GM19239 (cell line): Measurements from ENCODE around the gene TPD52L1.

Experiments
- DNase-seq: peaks from one replicate; pipeline ENCODE4 v3.0.0; 2011; ENCODE audit warnings: low spot score; ENCODE audit not compliant: insufficient read length
- FAIRE-seq: peaks from 2 replicates; lab custom pipeline; 2011; peaks lifted over from hg19 to GRCh38; lab: Jason Lieb, UNC

Gene TPD52L1

GRCh38 chr6:125203395-125203794, 49.8 kb downstream of the TPD52L1 start:
- DNase-seq (no peak), FAIRE-seq (no peak)

- DNase-seq (no peak), FAIRE-seq (no peak)
Measured at GRCh38 chr6:125205931-125206330, 52.4 kb downstream of the TPD52L1 start.

- FAIRE-seq (no peak), DNase-seq (no peak)
Measured at GRCh38 chr6:125206389-125206788, 52.8 kb downstream of the TPD52L1 start.

GRCh38 chr6:125207956-125208355, 54.4 kb downstream of the TPD52L1 start:
- DNase-seq (no peak), FAIRE-seq (no peak)

GRCh38 chr6:125208625-125209249, 55.2 kb downstream of the TPD52L1 start:
- FAIRE-seq (no peak), DNase-seq (no peak)

GRCh38 chr6:125210667-125211066, 57.1 kb downstream of the TPD52L1 start:
- DNase-seq, result no peak
- no peak for FAIRE-seq

GRCh38 chr6:125211352-125211751, 57.8 kb downstream of the TPD52L1 start:
- FAIRE-seq, result no peak
- no peak for DNase-seq

- no peak for FAIRE-seq
- no peak for DNase-seq
Measured at GRCh38 chr6:125212377-125212776, 58.8 kb downstream of the TPD52L1 start.

- FAIRE-seq (no peak), DNase-seq (no peak)
Measured at GRCh38 chr6:125213939-125214338, 60.4 kb downstream of the TPD52L1 start.

GRCh38 chr6:125215252-125215819, 61.8 kb downstream of the TPD52L1 start:
- no peak for FAIRE-seq
- DNase-seq, result no peak

GRCh38 chr6:125216015-125216414, 62.4 kb downstream of the TPD52L1 start:
- FAIRE-seq, result no peak
- no peak for DNase-seq

- DNase-seq (no peak), FAIRE-seq (no peak)
Measured at GRCh38 chr6:125217369-125217768, 63.8 kb downstream of the TPD52L1 start.

- no peak for DNase-seq
- FAIRE-seq, result no peak
Measured at GRCh38 chr6:125217992-125218391, 64.4 kb downstream of the TPD52L1 start.

- FAIRE-seq (no peak), DNase-seq (no peak)
Measured at GRCh38 chr6:125219361-125219895, 65.9 kb downstream of the TPD52L1 start.

GRCh38 chr6:125220712-125221111, 67.1 kb downstream of the TPD52L1 start:
- no peak for FAIRE-seq
- no peak for DNase-seq

- no peak for FAIRE-seq
- DNase-seq, result no peak
Measured at GRCh38 chr6:125222531-125223455, 69.2 kb downstream of the TPD52L1 start.

GRCh38 chr6:125224231-125224861, 70.8 kb downstream of the TPD52L1 start:
- DNase-seq, result no peak
- FAIRE-seq, result no peak

GRCh38 chr6:125227244-125227643, 73.7 kb downstream of the TPD52L1 start:
- DNase-seq (no peak), FAIRE-seq (no peak)

- DNase-seq (no peak), FAIRE-seq (no peak)
Measured at GRCh38 chr6:125228981-125229479, 75.5 kb downstream of the TPD52L1 start.

- DNase-seq (no peak), FAIRE-seq (no peak)
Measured at GRCh38 chr6:125230674-125231073, 77.1 kb downstream of the TPD52L1 start.
